ENCODE results near the gene RIOK3. TPM values are rescaled to one million over a fixed set of nuclear protein-coding genes. Genes with fewer than 3 reads are reported as not detected.

Gene RIOK3
- total and polyA plus RNA-seq, 7 donors = 38.2 to 206 (median 54.6) TPM

DNA sequence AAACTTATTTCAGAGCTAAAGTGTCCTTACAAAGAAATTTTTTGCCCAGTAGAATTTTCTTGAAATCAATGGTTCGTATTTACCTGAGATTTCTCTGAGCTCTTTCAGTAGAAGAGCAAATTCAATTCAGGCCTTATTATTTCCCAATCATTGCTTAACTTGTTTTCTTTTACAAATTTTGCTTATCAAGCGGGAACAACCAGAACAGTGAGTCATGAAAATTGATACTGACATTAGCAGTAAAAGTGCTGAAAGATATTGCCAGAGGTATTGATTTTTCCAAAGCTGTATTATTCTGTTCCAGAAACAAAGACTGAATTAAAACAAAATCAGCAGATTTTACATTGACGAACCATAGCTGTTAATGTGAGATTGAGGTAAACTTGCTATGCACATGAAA, 10.1 kb upstream of the RIOK3 start:
- TF ChIP-seq POLR2A (IDR thresholded peaks at IDR 0.05) = no peak
- TF ChIP-seq POLR2AphosphoS5 (IDR thresholded peaks at IDR 0.05) = no peak
- no peak for TF ChIP-seq EP300 (IDR thresholded peaks at IDR 0.05)
- Histone ChIP-seq H3K9me3 (no peaks in the 10 kb centered on the region), H3K36me3 (no peaks in the 10 kb centered on the region), H3K4me1 (peaks cover 0 to 6% (median 4%) of the 10 kb centered on the region in 4 donors), H3K27me3 (no peaks in the 10 kb centered on the region), H3K27ac (no peak overlapping the region), H3K4me3 (no peak overlapping the region)
- whole genome bisulfite sequencing, 2 donors = 93 to 96% methylated on average over 3 of the region's 3 CpGs
- DNase-seq = no peak
- intact Hi-C loops (cut with DNase I) = no loop called here

DNA sequence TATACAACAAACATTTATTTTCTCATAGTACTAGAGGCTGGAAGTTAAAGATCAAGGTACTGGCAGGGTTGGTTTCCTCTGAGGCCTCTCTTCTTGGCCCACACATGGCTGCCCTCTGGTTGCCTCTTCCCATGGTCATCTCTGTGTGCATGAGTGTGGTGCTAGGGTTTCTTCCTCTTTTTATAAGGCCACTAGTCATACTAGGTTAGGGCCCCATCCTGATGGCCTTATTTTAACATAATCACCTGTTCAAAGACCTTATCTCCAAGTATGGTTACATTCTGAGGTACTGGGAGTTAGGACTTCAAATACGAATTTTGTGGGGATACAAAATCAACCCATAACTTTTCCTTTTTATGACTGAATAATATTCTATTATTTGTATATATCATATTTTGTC, 4.8 kb upstream of the RIOK3 start:
- no peaks in the 10 kb centered on the region for H3K27me3 ChIP-seq
- no peak overlapping the region for H3K27ac ChIP-seq
- no peaks in the 10 kb centered on the region for H3K9me3 ChIP-seq
- no peak overlapping the region for H3K4me3 ChIP-seq
- H3K4me1 ChIP-seq = peaks cover 0 to 8% (median 3%) of the 10 kb centered on the region in 4 donors
- no peaks in the 10 kb centered on the region for H3K36me3 ChIP-seq
- no peak for DNase-seq
- WGBS, 2 donors = 90 to 95% methylated on average over 1 of the region's 1 CpG
- intact Hi-C loops (cut with DNase I) = no loop called here
- TF ChIP-seq, protein P1, sequence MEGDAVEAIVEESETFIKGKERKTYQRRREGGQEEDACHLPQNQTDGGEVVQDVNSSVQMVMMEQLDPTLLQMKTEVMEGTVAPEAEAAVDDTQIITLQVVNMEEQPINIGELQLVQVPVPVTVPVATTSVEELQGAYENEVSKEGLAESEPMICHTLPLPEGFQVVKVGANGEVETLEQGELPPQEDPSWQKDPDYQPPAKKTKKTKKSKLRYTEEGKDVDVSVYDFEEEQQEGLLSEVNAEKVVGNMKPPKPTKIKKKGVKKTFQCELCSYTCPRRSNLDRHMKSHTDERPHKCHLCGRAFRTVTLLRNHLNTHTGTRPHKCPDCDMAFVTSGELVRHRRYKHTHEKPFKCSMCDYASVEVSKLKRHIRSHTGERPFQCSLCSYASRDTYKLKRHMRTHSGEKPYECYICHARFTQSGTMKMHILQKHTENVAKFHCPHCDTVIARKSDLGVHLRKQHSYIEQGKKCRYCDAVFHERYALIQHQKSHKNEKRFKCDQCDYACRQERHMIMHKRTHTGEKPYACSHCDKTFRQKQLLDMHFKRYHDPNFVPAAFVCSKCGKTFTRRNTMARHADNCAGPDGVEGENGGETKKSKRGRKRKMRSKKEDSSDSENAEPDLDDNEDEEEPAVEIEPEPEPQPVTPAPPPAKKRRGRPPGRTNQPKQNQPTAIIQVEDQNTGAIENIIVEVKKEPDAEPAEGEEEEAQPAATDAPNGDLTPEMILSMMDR (IDR thresholded peaks at IDR 0.05) = no peak
- TF ChIP-seq POLR2A (IDR thresholded peaks at IDR 0.05) = no peak
- TF ChIP-seq POLR2AphosphoS5 (IDR thresholded peaks at IDR 0.05) = no peak
- TF ChIP-seq EP300 (IDR thresholded peaks at IDR 0.05) = no peak

DNA sequence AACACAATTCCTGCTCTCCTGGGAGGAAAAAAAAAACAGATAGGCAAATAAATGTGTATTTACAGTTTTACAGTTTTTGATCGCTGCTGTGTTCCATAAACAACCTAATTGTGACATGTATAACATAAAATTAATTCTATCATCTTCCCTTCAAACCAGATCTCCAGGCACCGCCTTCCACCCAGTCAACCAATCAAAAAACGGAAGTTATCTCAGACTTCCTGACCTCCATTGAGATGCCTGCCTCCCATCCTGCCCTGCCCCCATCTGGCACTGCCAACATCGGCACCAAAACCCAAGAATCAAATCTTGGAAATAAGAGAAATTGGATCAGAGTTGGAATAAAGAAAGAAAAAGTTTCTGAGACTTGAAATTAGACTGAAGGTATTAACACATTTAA, 3.1 kb upstream of the RIOK3 start:
- WGBS, 2 donors = 76 to 84% methylated on average over 4 of the region's 4 CpGs

DNA sequence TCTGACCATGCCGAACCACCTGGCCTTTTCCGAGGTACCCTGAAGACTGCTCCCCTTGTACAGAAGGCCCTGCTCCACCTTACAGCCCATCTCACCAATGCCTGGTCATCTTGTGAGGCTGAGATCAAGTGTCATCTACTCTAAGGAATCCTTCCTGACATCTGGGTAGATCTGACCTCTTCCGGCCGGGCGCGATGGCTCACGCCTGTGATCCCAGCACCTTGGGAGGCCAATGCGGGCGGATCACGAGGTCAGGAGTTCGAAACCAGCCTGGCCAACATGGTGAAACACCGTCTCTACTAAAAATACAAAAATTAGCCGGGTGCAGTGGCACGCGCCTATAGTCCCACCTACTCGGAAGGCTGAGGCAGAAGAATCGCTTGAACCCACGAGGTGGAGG, 2.1 kb upstream of the RIOK3 start:
- no peaks in the 10 kb centered on the region for H3K9me3 ChIP-seq
- no peaks in the 10 kb centered on the region for H3K36me3 ChIP-seq
- intact Hi-C loops (cut with DNase I) = loop anchor here (5.0 kb wide), 1 partner anchor 136 kb away; the partner anchor contains the start of gene NPC1
- no peak overlapping the region for H3K27ac ChIP-seq
- H3K27me3 ChIP-seq = no peaks in the 10 kb centered on the region
- no peak for DNase-seq
- 95 to 97% methylated on average over 18 of the region's 18 CpGs for WGBS, 2 donors
- peaks cover 0 to 27% (median 23%) of the 10 kb centered on the region in 4 donors for H3K4me1 ChIP-seq
- TF ChIP-seq POLR2A (IDR thresholded peaks at IDR 0.05) (no peak), EP300 (IDR thresholded peaks at IDR 0.05) (no peak), POLR2AphosphoS5 (IDR thresholded peaks at IDR 0.05) (no peak)
- TF ChIP-seq, protein P1 (IDR thresholded peaks at IDR 0.05) = no peak
- no peak overlapping the region for H3K4me3 ChIP-seq

More for the DNA sequence above, 3.1 kb upstream of the RIOK3 start:
- H3K27me3 ChIP-seq = no peaks in the 10 kb centered on the region
- TF ChIP-seq, protein P1 (IDR thresholded peaks at IDR 0.05) = no peak
- TF ChIP-seq POLR2A (IDR thresholded peaks at IDR 0.05) = no peak
- no peak for TF ChIP-seq EP300 (IDR thresholded peaks at IDR 0.05)
- TF ChIP-seq POLR2AphosphoS5 (IDR thresholded peaks at IDR 0.05) = no peak
- H3K4me3 ChIP-seq = no peak overlapping the region
- intact Hi-C loops (cut with DNase I) = loop anchor here (5.0 kb wide), 1 partner anchor 137 kb away; the partner anchor contains the start of gene NPC1
- no peak overlapping the region for H3K27ac ChIP-seq
- peaks cover 0 to 19% (median 14%) of the 10 kb centered on the region in 4 donors for H3K4me1 ChIP-seq
- DNase-seq = no peak
- no peaks in the 10 kb centered on the region for H3K36me3 ChIP-seq
- H3K9me3 ChIP-seq = no peaks in the 10 kb centered on the region

DNA sequence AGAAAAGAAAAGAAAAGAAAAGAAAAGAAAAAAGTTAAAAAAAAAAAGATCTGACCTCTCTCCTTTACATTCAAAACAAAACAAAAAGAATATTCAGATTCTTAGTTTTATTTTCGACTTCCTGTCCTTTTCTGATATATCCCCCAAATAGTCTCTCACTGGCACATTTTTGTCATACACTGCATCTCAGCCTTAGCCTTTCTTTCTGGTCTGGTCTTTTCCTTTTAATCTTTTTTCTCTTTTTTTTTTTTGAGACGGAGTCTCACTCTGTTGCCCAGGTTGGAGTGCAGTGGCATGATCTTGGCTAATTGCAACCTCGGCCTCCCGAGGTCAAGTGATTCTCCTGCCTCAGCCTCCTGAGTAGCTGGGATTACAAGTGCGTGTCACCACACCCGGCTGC, 1.6 kb upstream of the RIOK3 start:
- H3K27me3 ChIP-seq = no peaks in the 10 kb centered on the region
- no peaks in the 10 kb centered on the region for H3K36me3 ChIP-seq
- H3K9me3 ChIP-seq = no peaks in the 10 kb centered on the region
- no peak for TF ChIP-seq POLR2A (IDR thresholded peaks at IDR 0.05)
- TF ChIP-seq, protein P1 (IDR thresholded peaks at IDR 0.05) = no peak
- no peak for TF ChIP-seq EP300 (IDR thresholded peaks at IDR 0.05)
- TF ChIP-seq POLR2AphosphoS5 (IDR thresholded peaks at IDR 0.05) = no peak
- intact Hi-C loops (cut with DNase I) = loop anchor here (5.0 kb wide), 1 partner anchor 136 kb away; the partner anchor contains the start of gene NPC1
- DNase-seq = no peak
- H3K4me3 ChIP-seq = no peak overlapping the region
- WGBS, 2 donors = 88 to 91% methylated on average over 6 of the region's 6 CpGs
- H3K27ac ChIP-seq = no peak overlapping the region
- H3K4me1 ChIP-seq = peaks cover 0 to 29% (median 24%) of the 10 kb centered on the region in 4 donors
